Ishikawa (cell line): ENCODE data around the gene METAP1.

Experiments used
- CEBPB ChIP-seq: IDR thresholded peaks from 2 replicates; pipeline ENCODE4 v1.6.1; 2012
- CREB1 ChIP-seq: IDR thresholded peaks from 2 replicates; pipeline ENCODE4 v1.6.1; 2012; ENCODE audit warnings: low read depth
- EGR1 ChIP-seq: IDR thresholded peaks from 2 replicates; pipeline ENCODE4 v1.6.1; 2012
- RAD21 ChIP-seq: IDR thresholded peaks from 2 replicates; pipeline ENCODE4 v1.6.1; 2012; ENCODE audit warnings: low read depth
- TCF12 ChIP-seq: IDR thresholded peaks from 2 replicates; pipeline ENCODE4 v1.6.1; 2012; ENCODE audit warnings: low read depth
- YY1 ChIP-seq: IDR thresholded peaks from 2 replicates; pipeline ENCODE4 v1.6.1; 2012; ENCODE audit warnings: low read depth
- ZBTB7A ChIP-seq: IDR thresholded peaks from 2 replicates; pipeline ENCODE4 v1.6.1; 2012; ENCODE audit warnings: low read depth
- TF ChIP-seq, protein P1 (sequence below): IDR thresholded peaks from 2 replicates; pipeline ENCODE4 v1.6.1; 2012
- TF ChIP-seq, protein P2 (sequence below): IDR thresholded peaks from 2 replicates; pipeline ENCODE4 v1.6.1; 2012; ENCODE audit warnings: low read depth, mild to moderate bottlenecking

DNA sequence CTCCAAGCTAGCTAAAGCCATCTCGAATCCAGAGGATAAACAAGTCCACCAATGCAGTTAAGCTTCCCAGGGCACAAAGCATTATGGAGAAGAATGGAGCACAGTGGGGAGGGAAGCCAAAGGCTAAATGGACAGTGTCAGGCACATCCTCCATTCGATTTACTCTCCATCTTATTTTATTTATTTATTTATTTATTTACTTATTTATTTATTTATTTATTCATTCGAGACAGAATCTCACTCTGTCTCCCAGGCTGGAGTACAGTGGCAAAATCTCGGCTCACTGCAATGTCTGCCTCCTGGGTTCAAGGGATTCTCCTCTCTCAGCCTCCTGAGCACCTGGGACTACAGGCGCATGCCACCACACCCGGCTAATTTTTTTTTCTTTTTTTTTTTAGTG lies 40.3 kb upstream of the METAP1 start:
- TF ChIP-seq, protein P1, sequence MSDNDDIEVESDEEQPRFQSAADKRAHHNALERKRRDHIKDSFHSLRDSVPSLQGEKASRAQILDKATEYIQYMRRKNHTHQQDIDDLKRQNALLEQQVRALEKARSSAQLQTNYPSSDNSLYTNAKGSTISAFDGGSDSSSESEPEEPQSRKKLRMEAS = no peak
- TF ChIP-seq EGR1 (no peak), YY1 (no peak), CREB1 (no peak), ZBTB7A (no peak), RAD21 (no peak), CEBPB (no peak), TCF12 (no peak)
- TF ChIP-seq, protein P2, sequence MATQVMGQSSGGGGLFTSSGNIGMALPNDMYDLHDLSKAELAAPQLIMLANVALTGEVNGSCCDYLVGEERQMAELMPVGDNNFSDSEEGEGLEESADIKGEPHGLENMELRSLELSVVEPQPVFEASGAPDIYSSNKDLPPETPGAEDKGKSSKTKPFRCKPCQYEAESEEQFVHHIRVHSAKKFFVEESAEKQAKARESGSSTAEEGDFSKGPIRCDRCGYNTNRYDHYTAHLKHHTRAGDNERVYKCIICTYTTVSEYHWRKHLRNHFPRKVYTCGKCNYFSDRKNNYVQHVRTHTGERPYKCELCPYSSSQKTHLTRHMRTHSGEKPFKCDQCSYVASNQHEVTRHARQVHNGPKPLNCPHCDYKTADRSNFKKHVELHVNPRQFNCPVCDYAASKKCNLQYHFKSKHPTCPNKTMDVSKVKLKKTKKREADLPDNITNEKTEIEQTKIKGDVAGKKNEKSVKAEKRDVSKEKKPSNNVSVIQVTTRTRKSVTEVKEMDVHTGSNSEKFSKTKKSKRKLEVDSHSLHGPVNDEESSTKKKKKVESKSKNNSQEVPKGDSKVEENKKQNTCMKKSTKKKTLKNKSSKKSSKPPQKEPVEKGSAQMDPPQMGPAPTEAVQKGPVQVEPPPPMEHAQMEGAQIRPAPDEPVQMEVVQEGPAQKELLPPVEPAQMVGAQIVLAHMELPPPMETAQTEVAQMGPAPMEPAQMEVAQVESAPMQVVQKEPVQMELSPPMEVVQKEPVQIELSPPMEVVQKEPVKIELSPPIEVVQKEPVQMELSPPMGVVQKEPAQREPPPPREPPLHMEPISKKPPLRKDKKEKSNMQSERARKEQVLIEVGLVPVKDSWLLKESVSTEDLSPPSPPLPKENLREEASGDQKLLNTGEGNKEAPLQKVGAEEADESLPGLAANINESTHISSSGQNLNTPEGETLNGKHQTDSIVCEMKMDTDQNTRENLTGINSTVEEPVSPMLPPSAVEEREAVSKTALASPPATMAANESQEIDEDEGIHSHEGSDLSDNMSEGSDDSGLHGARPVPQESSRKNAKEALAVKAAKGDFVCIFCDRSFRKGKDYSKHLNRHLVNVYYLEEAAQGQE = no peak
